Activated naive CD4-positive, alpha-beta T cell treated with anti-CD3 and anti-CD28 coated beads, Interleukin-2, amount 50 U/mL, for 72 hours (primary cell): ENCODE measurements around the gene RXRA. TPM values are rescaled to one million over a fixed set of nuclear protein-coding genes. Genes with fewer than 3 reads are reported as not detected.

ENCODE experiments used
- ATAC-seq, 2 donors: fragments of 150-1000 bp; cut with Tn5 transposase; 2 replicates each; pipeline ENCODE4 v1.10.0; 2021; ENCODE audit warnings: mild to moderate bottlenecking in 2 of 2, moderate library complexity in 2 of 2
- DNase-seq, 2 donors: peaks; one replicate each; pipeline ENCODE4 v3.0.0; 2021 to 2022; ENCODE audit warnings: low spot score in 2 of 2
- H3K27ac Mint-ChIP-seq, 2 donors: one replicate each; pipeline ENCODE4 v1.8.0; 2022; ENCODE audit warnings: mild to moderate bottlenecking in 2 of 2, mixed read lengths in 2 of 2
- H3K36me3 Mint-ChIP-seq, 2 donors: one replicate each; pipeline ENCODE4 v1.8.0; 2022; ENCODE audit warnings: mixed read lengths in 2 of 2
- H3K9me3 Mint-ChIP-seq, 2 donors: one replicate each; pipeline ENCODE4 v1.8.0; 2022; ENCODE audit warnings: mixed read lengths in 2 of 2
- total RNA-seq, 2 donors: library from RNA; stranded (reverse); gene quantifications; one replicate each; pipeline ENCODE4 v1.2.3, GENCODE V29; 2022

RXRA gene
- total RNA-seq, 2 donors from 2014 or later = 0.25 to 7.9 TPM

DNA sequence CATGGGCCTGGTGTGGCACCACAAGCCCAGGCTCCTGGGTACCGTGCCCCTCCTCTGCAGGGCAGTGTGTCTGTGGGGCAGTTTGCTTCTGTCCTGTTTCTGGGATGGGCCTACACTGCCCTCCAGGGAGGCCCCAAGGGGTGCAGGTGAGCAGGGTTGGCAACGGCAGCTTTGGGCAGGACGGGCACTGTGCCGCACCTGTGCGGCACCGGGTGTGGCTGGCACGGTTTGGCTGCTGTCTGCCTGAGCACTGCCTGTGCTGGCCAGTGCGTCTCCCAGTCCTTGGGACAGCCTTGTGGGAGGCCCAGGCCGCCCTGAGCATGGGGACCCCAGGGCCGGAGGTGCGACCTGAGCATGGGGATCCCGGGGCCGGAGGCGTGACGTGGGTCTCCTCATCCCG, 37.2 kb downstream of the RXRA start:
- no peak for DNase-seq
- ATAC-seq = no peak
- Mint-ChIP-seq H3K9me3 (no peaks in the 10 kb centered on the region), H3K27ac (no peak overlapping the region), H3K36me3 (no peaks in the 10 kb centered on the region)

DNA sequence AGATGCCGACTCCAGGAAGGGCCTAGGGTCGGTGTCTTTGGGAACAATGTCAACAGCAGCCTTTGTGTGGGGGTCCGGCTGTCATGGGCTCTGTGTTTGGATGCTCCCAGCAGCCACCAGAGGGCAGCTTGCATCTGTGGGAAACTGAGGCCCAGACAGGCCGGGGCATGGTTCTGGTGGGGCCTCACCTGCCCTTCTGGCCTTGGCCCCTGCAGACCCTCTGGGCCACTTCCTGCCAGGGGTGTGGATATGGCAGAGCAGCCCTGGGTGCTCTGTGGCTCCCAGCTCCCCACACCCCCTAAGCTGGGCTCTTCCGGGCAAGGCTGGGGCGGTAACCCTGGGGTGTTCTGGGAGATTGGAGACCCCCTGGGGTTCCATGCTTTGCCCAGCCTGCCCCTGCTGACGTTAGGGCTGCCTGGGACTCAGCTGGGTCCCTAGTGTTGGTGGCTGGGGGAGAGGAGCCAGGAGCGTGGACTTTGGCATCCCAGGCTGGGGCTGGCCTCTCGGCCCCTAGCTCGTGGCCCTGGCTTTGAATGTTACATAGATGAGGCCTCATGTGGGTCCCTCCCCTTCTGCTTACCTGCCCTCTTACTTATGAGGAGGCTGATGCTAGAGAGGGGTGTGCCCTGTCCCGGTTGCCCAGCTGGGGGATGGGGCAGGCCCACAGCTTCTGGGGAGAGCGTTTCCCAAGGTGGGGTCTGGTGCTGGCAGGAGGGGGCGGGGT, 38.3 kb downstream of the RXRA start:
- H3K9me3 Mint-ChIP-seq = no peaks in the 10 kb centered on the region
- H3K27ac Mint-ChIP-seq = no peak overlapping the region
- ATAC-seq = no peak
- no peaks in the 10 kb centered on the region for H3K36me3 Mint-ChIP-seq
- no peak for DNase-seq

DNA sequence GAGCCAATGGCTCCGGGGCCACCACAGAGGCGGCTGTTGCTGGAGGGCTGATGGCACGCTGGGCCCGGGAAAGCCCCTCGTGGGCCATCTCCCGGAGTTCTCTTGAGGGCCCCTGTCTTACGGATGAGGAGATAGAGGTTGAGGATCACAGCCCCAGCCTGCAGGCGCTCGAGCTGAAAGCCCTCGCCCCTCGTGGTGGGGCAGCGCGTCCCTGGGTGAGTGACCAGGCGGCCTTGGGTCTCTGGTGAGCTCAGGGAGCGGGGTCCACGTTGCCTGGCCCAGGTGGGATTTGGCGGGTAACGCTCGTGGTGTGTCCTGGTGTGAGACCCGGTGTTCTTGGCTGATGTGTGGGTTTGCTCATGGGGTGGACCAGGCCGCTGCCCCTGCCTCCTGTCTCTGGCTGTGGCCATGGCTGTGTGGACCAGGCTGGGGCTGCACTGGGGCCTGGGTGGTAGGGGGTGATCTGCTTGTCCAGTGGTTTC, 38.9 kb downstream of the RXRA start:
- H3K27ac Mint-ChIP-seq = no peak overlapping the region
- ATAC-seq = no peak

DNA sequence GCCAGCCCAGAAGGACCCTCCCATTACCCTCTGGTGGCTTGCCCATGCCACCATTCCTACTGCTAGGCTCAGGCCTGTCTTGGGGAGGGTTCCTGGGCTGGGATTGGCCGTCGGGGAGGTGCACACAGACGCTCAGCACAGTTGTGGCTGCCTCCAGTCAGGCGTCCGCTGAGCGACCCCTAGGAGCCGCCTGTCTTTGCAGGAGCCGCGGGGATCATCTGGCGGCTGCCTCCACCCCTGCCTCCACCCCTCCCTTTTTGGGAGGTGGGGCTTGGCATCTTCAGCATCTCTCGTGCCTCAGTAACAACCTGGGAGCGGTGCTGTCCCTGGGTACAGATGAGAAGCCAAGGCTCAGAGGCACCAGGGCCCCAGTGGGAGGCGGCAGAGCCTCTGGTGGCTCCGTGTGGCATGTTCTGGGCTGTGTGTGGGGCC, 39.6 kb downstream of the RXRA start:
- no peaks in the 10 kb centered on the region for H3K9me3 Mint-ChIP-seq
- H3K27ac Mint-ChIP-seq = no peak overlapping the region
- no peak for DNase-seq
- no peaks in the 10 kb centered on the region for H3K36me3 Mint-ChIP-seq
- peak in 1 of 2 donors; percentile 11 for ATAC-seq

More for the DNA sequence above, 38.9 kb downstream of the RXRA start:
- DNase-seq = no peak
- Mint-ChIP-seq H3K9me3 (no peaks in the 10 kb centered on the region), H3K36me3 (no peaks in the 10 kb centered on the region)

DNA sequence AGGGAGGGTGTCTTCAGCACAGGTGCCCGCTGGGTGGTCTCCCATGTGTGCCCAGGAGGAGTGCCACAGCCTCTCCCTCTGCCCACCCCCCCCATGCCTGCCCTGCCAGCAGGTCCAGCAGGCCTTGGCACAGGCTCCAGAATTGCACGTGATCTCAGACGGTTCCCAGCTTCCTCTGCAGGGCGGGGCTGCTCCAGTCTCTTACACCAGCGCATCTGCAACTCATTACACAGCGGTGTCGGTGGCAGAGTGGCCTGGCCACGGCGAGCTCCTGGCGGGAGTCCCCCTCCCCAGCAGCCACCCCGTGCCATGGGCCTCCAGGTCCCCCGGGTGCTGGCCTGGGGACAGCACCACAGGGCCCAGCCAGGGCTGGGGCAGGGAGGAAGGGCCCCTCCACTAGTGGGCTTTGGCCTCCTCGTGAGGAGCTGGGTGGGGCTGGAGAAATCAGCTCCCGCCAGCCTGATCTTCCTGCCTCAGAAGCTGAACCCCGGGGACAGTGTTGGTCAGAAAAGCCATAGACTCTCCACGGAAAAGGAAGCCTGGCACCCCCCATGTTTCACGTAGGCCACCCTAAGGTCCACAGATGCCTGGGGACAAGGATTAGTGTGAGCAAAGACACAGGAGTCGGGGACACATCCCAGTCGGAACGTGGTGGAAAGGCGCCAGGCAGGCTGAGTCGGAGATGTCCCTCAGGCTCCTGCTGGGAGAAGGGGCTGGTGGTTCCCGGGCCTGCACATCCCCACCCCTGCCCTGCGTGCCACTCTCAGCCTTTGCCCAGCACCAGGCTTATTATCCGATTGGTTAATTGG, 40.2 kb downstream of the RXRA start:
- ATAC-seq = peak in 1 of 2 donors; percentile 11
- no peak for DNase-seq
- no peaks in the 10 kb centered on the region for H3K36me3 Mint-ChIP-seq
- no peaks in the 10 kb centered on the region for H3K9me3 Mint-ChIP-seq
- no peak overlapping the region for H3K27ac Mint-ChIP-seq

DNA sequence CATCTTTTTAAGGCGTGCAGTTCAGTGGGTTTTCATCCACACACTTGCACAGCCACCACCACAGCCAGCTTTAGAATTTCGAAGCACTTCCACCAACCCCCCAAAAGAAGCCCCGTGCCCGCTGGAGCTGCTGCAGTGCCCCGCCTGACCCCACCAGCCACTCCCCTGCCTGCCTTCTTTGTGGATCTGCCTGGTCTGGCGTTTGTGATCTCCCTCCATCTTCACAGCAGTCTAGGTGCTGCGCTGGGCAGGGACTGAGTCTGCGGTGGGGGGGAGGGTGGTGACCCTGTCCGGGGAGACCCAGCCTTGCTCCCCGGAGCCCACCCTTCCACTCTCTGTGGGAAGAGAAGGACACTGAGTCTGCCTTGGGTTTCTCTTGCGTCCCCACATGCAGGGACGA, 40.8 kb downstream of the RXRA start:
- Mint-ChIP-seq H3K9me3 (no peaks in the 10 kb centered on the region), H3K27ac (no peak overlapping the region), H3K36me3 (no peaks in the 10 kb centered on the region)
- ATAC-seq = no peak
- DNase-seq = no peak

DNA sequence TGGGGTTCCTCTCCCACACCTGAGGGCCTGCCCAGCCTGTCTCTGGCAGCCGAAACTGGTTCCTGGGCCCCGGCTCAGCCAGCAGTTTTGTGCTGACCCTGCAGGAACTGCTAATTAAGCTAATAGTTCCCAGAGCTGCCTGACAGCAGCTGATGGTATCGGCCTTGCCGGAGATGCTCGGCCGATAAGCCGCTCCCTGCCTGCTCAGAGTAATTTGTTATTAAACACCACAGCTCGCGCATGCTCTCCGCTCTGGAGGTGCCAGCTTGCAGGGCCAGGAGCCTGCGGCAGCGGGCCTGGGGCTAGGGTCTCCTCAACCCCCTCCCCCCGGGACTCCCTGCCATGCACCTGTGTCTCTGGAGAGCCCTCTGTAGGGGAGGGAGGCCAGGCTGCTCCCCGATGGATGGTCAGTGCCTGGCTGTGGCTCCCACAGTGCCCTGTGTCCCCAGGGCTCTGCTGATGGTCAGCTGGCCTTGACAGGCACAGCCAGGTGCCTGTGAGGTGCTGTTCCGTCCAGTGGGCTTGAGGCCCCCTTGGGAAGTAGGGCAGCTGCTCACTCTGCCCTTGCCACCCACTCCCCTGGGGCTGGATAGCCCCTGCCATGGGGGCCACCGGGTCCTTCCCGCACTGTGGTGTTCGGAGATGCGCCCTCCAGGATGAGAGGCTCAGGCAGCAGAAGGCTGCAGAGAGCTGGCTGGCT, 41.7 kb downstream of the RXRA start:
- no peak for DNase-seq
- H3K27ac Mint-ChIP-seq = no peak overlapping the region
- ATAC-seq = no peak
- no peaks in the 10 kb centered on the region for H3K36me3 Mint-ChIP-seq
- no peaks in the 10 kb centered on the region for H3K9me3 Mint-ChIP-seq

DNA sequence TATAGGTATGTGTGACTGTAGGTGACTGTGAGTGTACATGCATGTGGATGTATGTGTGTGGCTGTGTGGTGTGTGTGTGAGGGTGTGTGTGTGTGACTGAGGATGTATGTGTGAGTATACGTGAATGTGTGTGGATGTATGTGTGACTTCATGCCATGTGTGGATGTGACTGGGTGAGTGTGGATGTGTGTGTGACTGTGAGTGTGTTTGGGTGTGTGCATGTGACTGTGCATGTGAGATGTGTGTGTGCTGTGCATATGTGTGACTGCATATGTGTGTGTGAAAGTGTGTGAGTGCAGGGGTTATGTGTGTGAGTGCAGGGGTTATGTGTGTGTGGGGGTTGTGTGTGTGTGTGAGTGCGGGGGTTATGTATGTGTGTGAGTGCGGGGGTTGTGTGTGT, 42.3 kb downstream of the RXRA start:
- Mint-ChIP-seq H3K9me3 (no peaks in the 10 kb centered on the region), H3K36me3 (no peaks in the 10 kb centered on the region), H3K27ac (no peak overlapping the region)
- ATAC-seq (no peak), DNase-seq (no peak)

DNA sequence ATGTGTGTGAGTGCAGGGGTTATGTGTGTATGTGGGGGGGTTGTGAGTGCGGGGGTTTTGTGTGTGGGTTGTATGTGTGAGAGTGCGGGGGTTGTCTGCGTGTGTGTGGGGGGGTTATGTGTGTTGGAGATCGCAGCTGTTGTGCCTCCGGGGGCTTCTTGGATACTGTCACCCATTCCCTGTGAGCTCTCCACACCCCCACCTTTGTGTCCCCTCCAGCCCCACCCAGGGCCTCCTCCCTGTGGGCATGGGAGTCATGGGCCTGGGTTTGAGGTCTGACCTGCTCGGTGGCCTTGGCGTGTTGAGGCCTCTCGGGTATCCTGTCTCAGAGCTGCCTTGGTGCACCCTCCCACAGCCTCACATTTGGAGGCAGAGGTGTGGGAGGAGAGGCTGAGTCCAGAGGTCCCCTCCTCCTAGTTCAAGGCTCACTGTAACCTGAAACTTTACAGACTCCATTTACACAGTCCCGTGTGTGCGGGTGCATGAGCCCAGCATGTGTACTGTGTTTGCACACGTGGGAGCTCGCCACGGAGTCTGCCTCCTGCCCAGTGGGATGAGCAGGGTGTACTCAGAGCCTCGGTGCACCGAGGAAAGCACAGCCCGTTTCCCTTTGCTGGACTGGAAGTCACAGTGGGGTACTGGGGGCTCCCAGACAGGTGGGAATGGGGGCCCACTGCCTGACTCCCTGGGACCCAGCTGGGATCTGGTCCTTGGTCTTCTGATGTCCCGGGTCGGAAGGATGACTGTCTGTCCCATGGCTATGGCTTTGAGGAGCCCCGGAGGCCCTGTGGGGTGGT, 43.4 kb downstream of the RXRA start:
- DNase-seq (no peak), ATAC-seq (no peak)
- no peak overlapping the region for H3K27ac Mint-ChIP-seq
- no peaks in the 10 kb centered on the region for H3K36me3 Mint-ChIP-seq
- no peaks in the 10 kb centered on the region for H3K9me3 Mint-ChIP-seq

DNA sequence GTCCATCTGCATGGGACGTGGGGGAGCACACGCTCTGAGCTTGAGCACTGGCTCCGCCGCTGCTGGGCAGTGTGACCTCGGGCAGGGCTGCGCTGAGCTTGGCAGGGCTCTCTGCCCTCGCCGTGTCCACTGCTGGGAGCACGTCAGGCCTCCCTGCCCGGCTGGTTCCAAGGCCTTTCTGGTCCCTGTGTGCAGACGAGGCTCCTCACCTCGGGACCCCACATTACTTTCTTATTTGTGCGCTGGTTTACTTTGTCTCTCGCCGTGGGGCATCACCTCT, 43.9 kb downstream of the RXRA start:
- no peak for ATAC-seq
- no peak for DNase-seq
- no peaks in the 10 kb centered on the region for H3K36me3 Mint-ChIP-seq
- no peaks in the 10 kb centered on the region for H3K9me3 Mint-ChIP-seq
- H3K27ac Mint-ChIP-seq = no peak overlapping the region

DNA sequence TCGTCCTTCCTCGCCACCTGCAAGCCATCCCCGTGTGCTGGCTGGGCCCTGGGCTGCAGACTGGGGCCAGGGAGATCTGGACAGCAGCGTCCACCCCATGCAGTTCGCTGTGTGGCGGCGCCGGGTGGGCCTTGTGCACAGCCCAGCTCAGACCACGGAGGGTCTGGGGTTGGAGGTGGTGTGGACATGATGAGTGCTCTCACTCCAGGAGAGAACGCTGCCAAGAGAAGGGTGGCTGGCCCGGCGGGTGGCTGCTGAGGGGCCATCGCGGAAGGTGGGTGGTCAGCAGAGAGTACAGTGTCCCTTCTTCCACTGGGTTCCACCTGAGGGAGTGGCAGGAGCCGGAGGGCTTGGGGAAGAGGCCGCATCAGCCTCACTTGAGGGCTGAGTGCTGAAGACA, 44.4 kb downstream of the RXRA start:
- Mint-ChIP-seq H3K36me3 (no peaks in the 10 kb centered on the region), H3K9me3 (no peaks in the 10 kb centered on the region), H3K27ac (peak overlapping the region in 1 of 2 donors; percentile 9)
- DNase-seq (no peak), ATAC-seq (no peak)

DNA sequence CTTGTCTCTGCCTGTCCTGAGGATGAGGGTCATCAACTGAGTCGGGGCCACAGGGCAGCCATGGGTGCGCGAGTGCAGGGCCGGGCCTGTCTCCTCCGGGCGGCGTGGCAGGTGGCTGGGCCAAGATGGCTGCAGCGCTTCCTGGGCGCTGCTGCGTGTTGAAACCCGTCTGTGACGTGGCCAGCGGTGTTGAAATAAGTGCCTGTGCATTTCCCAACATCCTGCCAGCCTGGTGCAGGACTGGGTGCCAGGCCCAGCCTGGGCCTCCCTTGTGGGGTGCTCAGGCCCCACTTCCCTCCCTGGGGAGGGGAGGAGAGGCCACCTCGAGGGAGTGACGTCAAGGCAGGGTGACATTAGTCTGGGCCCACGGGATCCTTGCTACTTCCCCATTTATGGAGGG, 45.5 kb downstream of the RXRA start:
- H3K27ac Mint-ChIP-seq = peak overlapping the region in 1 of 2 donors; percentile 57
- ATAC-seq = no peak
- no peaks in the 10 kb centered on the region for H3K9me3 Mint-ChIP-seq
- no peak for DNase-seq
- H3K36me3 Mint-ChIP-seq = no peaks in the 10 kb centered on the region

DNA sequence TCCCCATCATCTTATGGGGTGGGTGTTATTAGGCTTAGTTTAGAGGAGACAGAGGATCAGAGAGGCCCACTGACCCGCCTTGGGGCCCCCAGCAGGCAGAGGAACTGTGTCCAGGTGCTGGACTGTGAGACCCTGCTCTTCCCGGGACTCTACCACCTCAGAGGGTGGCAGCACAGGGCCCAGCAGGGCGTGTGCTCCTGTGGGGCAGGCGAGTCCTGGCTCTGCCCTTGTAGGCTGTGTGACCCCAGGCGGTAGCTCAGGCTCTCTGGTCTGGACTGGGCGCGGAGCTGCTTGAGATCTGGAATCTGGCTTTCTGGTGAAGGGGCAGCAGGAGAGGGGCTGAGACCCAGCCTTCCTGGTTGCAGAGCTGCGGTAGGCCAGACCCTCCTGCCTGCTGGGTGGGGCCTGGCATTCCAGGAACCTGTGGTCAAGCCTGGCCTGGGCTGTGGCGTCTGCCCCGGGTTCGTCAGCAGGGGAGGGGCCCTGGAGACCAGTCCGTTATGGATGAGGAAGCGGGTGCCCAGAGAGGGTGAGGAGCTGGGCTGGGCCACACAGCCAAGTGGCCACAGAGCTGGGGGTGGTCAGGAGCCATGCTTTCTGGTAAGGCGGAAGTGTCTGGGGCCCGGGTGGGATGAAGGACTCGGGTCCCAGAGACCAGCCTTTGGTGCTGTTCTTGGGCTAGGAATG, 46.5 kb downstream of the RXRA start:
- ATAC-seq = no peak

DNA sequence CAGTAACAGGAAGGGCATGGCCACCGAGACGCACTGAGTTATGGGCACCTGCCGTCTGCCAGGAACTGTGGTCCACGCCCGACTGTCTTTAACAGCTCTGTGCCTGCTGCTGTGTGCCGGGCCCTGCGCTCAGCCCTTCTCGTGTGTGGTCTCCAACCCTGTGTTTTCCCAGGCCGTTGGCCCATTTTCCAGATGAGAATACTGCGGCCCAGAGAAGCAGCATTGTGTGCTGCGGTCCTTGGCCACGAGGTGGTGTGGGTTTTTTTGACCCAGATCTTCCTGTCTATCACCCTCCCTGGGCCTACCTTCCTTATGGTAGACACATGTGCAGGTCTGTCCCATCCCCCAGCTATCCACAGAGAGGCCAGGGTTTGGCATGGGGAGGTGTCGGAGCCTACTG, 47.0 kb downstream of the RXRA start:
- DNase-seq = no peak

More for the DNA sequence above, 46.5 kb downstream of the RXRA start:
- Mint-ChIP-seq H3K36me3 (no peaks in the 10 kb centered on the region), H3K27ac (no peak overlapping the region), H3K9me3 (no peaks in the 10 kb centered on the region)
- DNase-seq = no peak

DNA sequence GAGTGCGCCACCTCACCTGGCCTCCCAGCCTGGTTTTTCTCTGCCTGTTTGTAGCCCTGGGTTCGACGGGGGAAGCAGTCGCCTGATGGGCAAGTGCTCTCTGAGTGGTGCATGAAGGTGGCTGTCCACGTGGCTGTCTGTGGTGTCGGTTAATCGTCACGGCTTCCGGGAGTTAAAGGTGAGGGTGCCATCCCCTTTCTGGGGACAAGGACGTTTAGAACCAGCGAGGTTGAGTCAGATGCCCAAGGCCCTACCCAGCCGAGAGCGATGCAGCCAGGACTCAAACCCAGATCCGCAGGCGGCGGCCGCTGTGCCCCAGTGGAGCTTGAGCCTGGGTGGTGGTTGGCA, 47.7 kb downstream of the RXRA start:
- H3K36me3 Mint-ChIP-seq = no peaks in the 10 kb centered on the region
- no peak overlapping the region for H3K27ac Mint-ChIP-seq
- ATAC-seq = no peak
- DNase-seq = no peak
- H3K9me3 Mint-ChIP-seq = no peaks in the 10 kb centered on the region

More for the DNA sequence above, 47.0 kb downstream of the RXRA start:
- no peak overlapping the region for H3K27ac Mint-ChIP-seq
- no peaks in the 10 kb centered on the region for H3K9me3 Mint-ChIP-seq
- no peak for ATAC-seq
- H3K36me3 Mint-ChIP-seq = no peaks in the 10 kb centered on the region

DNA sequence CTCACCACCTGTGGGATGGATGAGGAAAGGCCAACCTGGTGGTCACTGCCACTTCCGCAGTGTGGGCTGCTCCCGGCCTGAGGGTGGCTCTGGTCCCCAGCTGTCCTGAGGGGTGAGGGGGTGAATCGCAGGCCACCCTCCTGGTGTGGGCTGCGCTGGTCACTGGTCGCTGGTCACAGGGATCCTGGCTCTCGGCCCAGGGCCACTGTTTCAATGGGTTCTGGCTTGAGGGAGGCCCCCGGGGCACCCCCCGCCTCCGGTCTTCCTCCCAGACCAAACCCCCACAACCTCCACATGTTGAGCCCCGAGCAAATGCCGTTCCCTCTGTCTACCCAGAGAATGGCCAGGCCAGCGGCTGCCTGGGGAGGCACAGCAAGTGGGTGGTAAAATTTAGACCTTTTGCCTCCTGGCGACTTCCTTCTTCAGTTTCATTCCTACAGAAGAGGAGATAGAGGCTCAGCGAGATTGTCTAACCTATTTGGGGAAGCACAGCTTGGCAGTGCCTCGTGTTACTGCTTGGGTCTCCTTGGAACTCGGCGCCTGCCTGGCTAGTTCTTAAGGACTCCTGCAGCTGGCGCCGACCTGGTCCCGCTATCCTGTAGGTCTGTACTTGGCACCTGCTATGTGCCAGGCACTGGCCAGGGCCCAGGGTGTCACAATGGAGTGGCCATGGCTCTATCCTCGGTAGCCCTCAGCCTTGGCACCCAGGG, 48.2 kb downstream of the RXRA start:
- Mint-ChIP-seq H3K9me3 (no peaks in the 10 kb centered on the region), H3K36me3 (no peaks in the 10 kb centered on the region), H3K27ac (no peak overlapping the region)
- ATAC-seq = no peak
- no peak for DNase-seq
